IMR-90 (cell line): ENCODE results near the gene SLC1A5. TPM values are rescaled to one million over a fixed set of nuclear protein-coding genes. Genes with fewer than 3 reads are reported as not detected.
"Not testable (repeated sequence)": the region's sequence is repeated elsewhere in the genome, so short reads cannot be mapped to it uniquely, and the experiment has no call there.

ENCODE experiments used
- ATAC-seq: fragments of 200-7000 bp; cut with Tn5 transposase; 2 replicates; pipeline ENCODE4 v1.9.1; 2020; ENCODE audit warnings: low read depth, mild to moderate bottlenecking, moderate library complexity
- BruUV-seq: library from RNA; stranded (reverse); fragments of 400-500 nt; replicated peaks from 2 replicates; lab custom pipeline; 2021; lab: Mats Ljungman, UMichigan
- CTCF ChIA-PET: fragments of 300-600 bp; formaldehyde crosslinking; extraction: SDS; loops from one replicate; lab custom pipeline; 2021; ENCODE audit warnings: antibody characterized with exemption; lab: Yijun Ruan, JAX
- POLR2A ChIA-PET: fragments of 300-600 bp; sonication (Branson Sonifier 250); formaldehyde crosslinking; loops from one replicate; lab custom pipeline; 2022; ENCODE audit warnings: antibody characterized with exemption; ENCODE audit not compliant: unreplicated experiment; lab: Charles Lee
- DNase-seq: peaks from one replicate; pipeline ENCODE4 v3.0.0; 2013
- H2AFZ ChIP-seq: replicated peaks from 2 replicates; pipeline ENCODE3; 2013; ENCODE audit warnings: low read length, mild to moderate bottlenecking; ENCODE audit not compliant: poor library complexity
- H2AK5ac ChIP-seq: 2 replicates; pipeline ENCODE4 v1.6.1; 2013; ENCODE audit warnings: low read depth, low read length, inconsistent platforms
- H2AK9ac ChIP-seq: replicated peaks from 2 replicates; pipeline ENCODE3; 2013; ENCODE audit warnings: mild to moderate bottlenecking, low read depth, low read length, moderate library complexity; ENCODE audit not compliant: poor library complexity
- H2BK120ac ChIP-seq: 2 replicates; pipeline ENCODE4 v1.6.1; 2013; ENCODE audit warnings: low read depth, low read length, inconsistent platforms
- H2BK15ac ChIP-seq: 3 replicates; pipeline ENCODE4 v1.6.1; 2013; ENCODE audit warnings: low read depth, low read length, inconsistent platforms
- H2BK20ac ChIP-seq: 2 replicates; pipeline ENCODE4 v1.6.1; 2013; ENCODE audit warnings: low read depth, mild to moderate bottlenecking, inconsistent platforms, low read length, moderate library complexity
- H2BK5ac ChIP-seq: 2 replicates; pipeline ENCODE4 v1.6.1; 2013; ENCODE audit warnings: mild to moderate bottlenecking, low read depth, low read length, inconsistent platforms; ENCODE audit not compliant: poor library complexity, severe bottlenecking
- H3K14ac ChIP-seq: replicated peaks from 2 replicates; pipeline ENCODE4 v1.6.1; 2013; ENCODE audit warnings: low read depth, low read length, inconsistent platforms
- H3K18ac ChIP-seq: 2 replicates; pipeline ENCODE4 v1.6.1; 2013; ENCODE audit warnings: low read depth, low read length, control low read depth
- H3K23ac ChIP-seq: 2 replicates; pipeline ENCODE4 v1.6.1; 2013; ENCODE audit warnings: low read depth, low read length, inconsistent platforms
- H3K27ac ChIP-seq: 2 replicates; pipeline ENCODE4 v1.5.1; 2013; ENCODE audit warnings: mild to moderate bottlenecking, control low read depth, low read length; ENCODE audit not compliant: insufficient read depth
- H3K27me3 ChIP-seq: 2 replicates; pipeline ENCODE4 v1.6.1; 2013; ENCODE audit warnings: low read length; ENCODE audit not compliant: control insufficient read depth, insufficient read depth
- H3K36me3 ChIP-seq: 2 replicates; pipeline ENCODE4 v1.6.1; 2013; ENCODE audit warnings: low read length, mixed read lengths; ENCODE audit not compliant: control insufficient read depth, insufficient read depth
- H3K4ac ChIP-seq: 2 replicates; pipeline ENCODE4 v1.6.1; 2013; ENCODE audit warnings: low read depth, low read length, inconsistent platforms
- H3K4me1 ChIP-seq: 2 replicates; pipeline ENCODE4 v1.6.1; 2013; ENCODE audit warnings: low read length, mixed read lengths; ENCODE audit not compliant: control insufficient read depth, insufficient read depth
- H3K4me2 ChIP-seq: 2 replicates; pipeline ENCODE4 v1.6.1; 2013; ENCODE audit warnings: low read depth, mild to moderate bottlenecking, control low read depth, low read length, moderate library complexity
- H3K4me3 ChIP-seq: 2 replicates; pipeline ENCODE4 v1.5.1; 2013; ENCODE audit warnings: low read depth, mild to moderate bottlenecking, control low read depth, low read length, moderate library complexity; ENCODE audit not compliant: insufficient read depth
- H3K56ac ChIP-seq: 2 replicates; pipeline ENCODE4 v1.6.1; 2013; ENCODE audit warnings: low read length, inconsistent platforms; ENCODE audit not compliant: insufficient read depth; ENCODE audit errors: extremely low read depth
- H3K79me1 ChIP-seq, 2 experiments: 2 replicates each; pipeline ENCODE4 v1.6.1; 2013; ENCODE audit warnings: low read length in 2 of 2, inconsistent platforms in 1 of 2, low read depth in 1 of 2
- H3K9ac ChIP-seq: 2 replicates; pipeline ENCODE4 v1.6.1; 2013; ENCODE audit warnings: low read depth, low read length, control low read depth
- H3K9me1 ChIP-seq: 2 replicates; pipeline ENCODE4 v1.6.1; 2013; ENCODE audit warnings: low read length, inconsistent platforms; ENCODE audit not compliant: insufficient read depth
- H3K9me3 ChIP-seq: 2 replicates; pipeline ENCODE4 v1.6.1; 2013; ENCODE audit warnings: low read length; ENCODE audit not compliant: control insufficient read depth, insufficient read depth
- H4K20me1 ChIP-seq: 2 replicates; pipeline ENCODE4 v1.6.1; 2013; ENCODE audit warnings: low read length, inconsistent platforms; ENCODE audit not compliant: insufficient read depth
- H4K5ac ChIP-seq: 2 replicates; pipeline ENCODE4 v1.6.1; 2013; ENCODE audit warnings: mild to moderate bottlenecking, low read depth, low read length, control low read depth
- H4K8ac ChIP-seq, 2 experiments: 2 replicates each; pipeline ENCODE4 v1.6.1; 2013; ENCODE audit warnings: low read depth in 2 of 2, low read length in 2 of 2, control low read depth in 1 of 2, inconsistent platforms in 1 of 2
- H4K91ac ChIP-seq: 2 replicates; pipeline ENCODE4 v1.6.1; 2013; ENCODE audit warnings: low read depth, low read length, inconsistent platforms; ENCODE audit not compliant: insufficient read depth
- WGBS, 2 experiments: methylation state at CpG; one replicate each; pipeline versions ENCODE4 v1.1.5 to v1.1.7; 2013; ENCODE audit warnings: missing lambda C conversion rate in 2 of 2; ENCODE audit not compliant: insufficient read length in 1 of 2; ENCODE audit errors: extremely low coverage in 2 of 2; 5-methylcytosine and 5-hydroxymethylcytosine counted together
- dilution Hi-C: fragments of 300-500 bp; cut with HindIII; formaldehyde crosslinking; loops from one replicate; pipeline ENCODE4 v1.14.3; 2018; ENCODE audit warnings: low sequenced_read_pairs; ENCODE audit not compliant: unreplicated experiment
- in situ Hi-C: fragments of 300-500 bp; cut with MboI; formaldehyde crosslinking; loops from 3 replicates; pipeline ENCODE4 v1.14.3; 2019; ENCODE audit warnings: low sequenced_read_pairs, inconsistent platforms, mixed read lengths
- intact Hi-C: fragments of 100-400 bp; cut with micrococcal nuclease; formaldehyde crosslinking; loops from 2 replicates; pipeline ENCODE4 v1.10.0; 2022
- polyA plus RNA-seq, 3 experiments: library from polyadenylated mRNA; depleted of rRNA; stranded (reverse); fragments of >200 nt; gene quantifications; 2 replicates each; pipeline ENCODE4 v1.2.3, GENCODE V29; 2012; ENCODE audit warnings: low replicate concordance in 1 of 3
- total RNA-seq: library from RNA; depleted of rRNA; stranded (reverse); fragments of >200 nt; gene quantifications from 2 replicates; pipeline ENCODE4 v1.2.3, GENCODE V29; 2012

SLC1A5 gene
- total and polyA plus RNA-seq, 2 of the 4 experiments (the other 2 are of a cell fraction): 142 to 171 TPM

DNA sequence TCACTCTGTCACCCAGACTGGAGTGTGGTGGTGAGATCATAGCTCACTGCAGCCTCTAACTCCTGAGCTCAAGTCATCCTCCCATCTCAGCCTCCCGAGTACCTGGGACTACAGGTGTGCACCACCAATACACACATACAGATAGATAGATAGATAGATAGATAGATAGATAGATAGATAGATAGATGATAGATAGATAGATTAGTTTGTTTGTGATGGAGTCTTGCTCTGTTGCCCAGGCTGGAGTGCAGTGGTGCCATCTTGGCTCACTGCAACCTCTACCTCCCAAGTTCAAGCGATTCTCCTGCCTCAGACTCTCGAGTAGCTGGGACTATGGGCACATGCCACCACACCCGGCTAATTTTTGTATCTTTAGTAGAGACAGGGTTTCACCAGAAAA, 16.0 kb upstream of the SLC1A5 start:
- H3K4me1 ChIP-seq, CTCF ChIA-PET, ATAC-seq, H3K4me2 ChIP-seq, H2AK9ac ChIP-seq, intact Hi-C loops, POLR2A ChIA-PET, H2BK5ac ChIP-seq, H2AK5ac ChIP-seq, H3K4ac ChIP-seq, BruUV-seq, H3K27me3 ChIP-seq, H3K9ac ChIP-seq, H3K14ac ChIP-seq, H3K36me3 ChIP-seq, H3K27ac ChIP-seq, dilution Hi-C loops, H4K91ac ChIP-seq, DNase-seq, H3K79me1 ChIP-seq, H4K20me1 ChIP-seq, H3K4me3 ChIP-seq, H2BK120ac ChIP-seq, H3K9me1 ChIP-seq, H2AFZ ChIP-seq, H3K56ac ChIP-seq, H4K5ac ChIP-seq, H4K8ac ChIP-seq, H2BK15ac ChIP-seq, in situ Hi-C loops, H3K23ac ChIP-seq, H3K9me3 ChIP-seq, H2BK20ac ChIP-seq, H3K18ac ChIP-seq: not testable (repeated sequence)
- no CpG with 5 or more reads among the region's 4 CpGs for WGBS, 2 experiments
